ENCODE data around the gene YJEFN3. TPM values are rescaled to one million over a fixed set of nuclear protein-coding genes. Genes with fewer than 3 reads are reported as not detected.

Gene YJEFN3
- total RNA-seq, 1 experiment from 2014 or later, result 11.1 TPM

DNA sequence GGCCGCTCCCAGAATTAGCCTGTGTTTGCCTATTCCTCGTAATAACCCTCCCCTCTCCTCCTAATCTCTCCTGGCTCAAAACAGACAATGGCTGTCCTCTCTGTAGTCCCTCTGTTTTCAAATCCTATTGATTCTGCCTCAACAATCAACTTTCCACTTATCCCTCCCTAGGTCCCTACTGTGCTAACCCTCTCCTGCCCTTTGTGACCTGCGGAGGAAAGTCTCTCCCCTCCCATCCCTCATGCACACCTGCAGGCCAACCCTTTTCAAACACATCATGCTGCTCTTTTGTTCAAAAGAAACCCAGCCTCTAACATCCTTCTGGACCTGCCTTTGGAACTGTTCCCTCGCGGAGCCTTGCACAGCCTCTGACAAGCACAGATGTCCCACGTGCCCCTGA, 46.7 kb downstream of the YJEFN3 start:
- TF ChIP-seq FOXP1 (CRISPR knock-in tag; IDR thresholded peaks at IDR 0.05; ENCODE audit: borderline replicate concordance), result no peak
- TF ChIP-seq FOXK1 (CRISPR knock-in tag; IDR thresholded peaks at IDR 0.05), result no peak
- TF ChIP-seq, protein P1, sequence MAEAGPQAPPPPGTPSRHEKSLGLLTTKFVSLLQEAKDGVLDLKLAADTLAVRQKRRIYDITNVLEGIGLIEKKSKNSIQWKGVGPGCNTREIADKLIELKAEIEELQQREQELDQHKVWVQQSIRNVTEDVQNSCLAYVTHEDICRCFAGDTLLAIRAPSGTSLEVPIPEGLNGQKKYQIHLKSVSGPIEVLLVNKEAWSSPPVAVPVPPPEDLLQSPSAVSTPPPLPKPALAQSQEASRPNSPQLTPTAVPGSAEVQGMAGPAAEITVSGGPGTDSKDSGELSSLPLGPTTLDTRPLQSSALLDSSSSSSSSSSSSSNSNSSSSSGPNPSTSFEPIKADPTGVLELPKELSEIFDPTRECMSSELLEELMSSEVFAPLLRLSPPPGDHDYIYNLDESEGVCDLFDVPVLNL (CRISPR knock-in tag; IDR thresholded peaks at IDR 0.05; ENCODE audit: borderline replicate concordance, low read depth), result no peak
- TF ChIP-seq SP1 (CRISPR knock-in tag; conservative IDR thresholded peaks at IDR 0.05), result no peak
- TF ChIP-seq ZNF416 (CRISPR knock-in tag; IDR thresholded peaks at IDR 0.05), result no peak
- no peak for TF ChIP-seq IRF2 (CRISPR knock-in tag; IDR thresholded peaks at IDR 0.05; ENCODE audit: borderline replicate concordance, low read depth)
- TF ChIP-seq, protein P2, sequence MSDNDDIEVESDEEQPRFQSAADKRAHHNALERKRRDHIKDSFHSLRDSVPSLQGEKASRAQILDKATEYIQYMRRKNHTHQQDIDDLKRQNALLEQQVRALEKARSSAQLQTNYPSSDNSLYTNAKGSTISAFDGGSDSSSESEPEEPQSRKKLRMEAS (CRISPR knock-in tag; IDR thresholded peaks at IDR 0.05), result no peak
- TF ChIP-seq, protein P3, sequence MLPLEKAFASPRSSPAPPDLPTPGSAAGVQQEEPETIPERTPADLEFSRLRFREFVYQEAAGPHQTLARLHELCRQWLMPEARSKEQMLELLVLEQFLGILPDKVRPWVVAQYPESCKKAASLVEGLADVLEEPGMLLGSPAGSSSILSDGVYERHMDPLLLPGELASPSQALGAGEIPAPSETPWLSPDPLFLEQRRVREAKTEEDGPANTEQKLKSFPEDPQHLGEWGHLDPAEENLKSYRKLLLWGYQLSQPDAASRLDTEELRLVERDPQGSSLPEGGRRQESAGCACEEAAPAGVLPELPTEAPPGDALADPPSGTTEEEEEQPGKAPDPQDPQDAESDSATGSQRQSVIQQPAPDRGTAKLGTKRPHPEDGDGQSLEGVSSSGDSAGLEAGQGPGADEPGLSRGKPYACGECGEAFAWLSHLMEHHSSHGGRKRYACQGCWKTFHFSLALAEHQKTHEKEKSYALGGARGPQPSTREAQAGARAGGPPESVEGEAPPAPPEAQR (CRISPR knock-in tag; IDR thresholded peaks at IDR 0.05), result no peak
- TF ChIP-seq, protein P4, sequence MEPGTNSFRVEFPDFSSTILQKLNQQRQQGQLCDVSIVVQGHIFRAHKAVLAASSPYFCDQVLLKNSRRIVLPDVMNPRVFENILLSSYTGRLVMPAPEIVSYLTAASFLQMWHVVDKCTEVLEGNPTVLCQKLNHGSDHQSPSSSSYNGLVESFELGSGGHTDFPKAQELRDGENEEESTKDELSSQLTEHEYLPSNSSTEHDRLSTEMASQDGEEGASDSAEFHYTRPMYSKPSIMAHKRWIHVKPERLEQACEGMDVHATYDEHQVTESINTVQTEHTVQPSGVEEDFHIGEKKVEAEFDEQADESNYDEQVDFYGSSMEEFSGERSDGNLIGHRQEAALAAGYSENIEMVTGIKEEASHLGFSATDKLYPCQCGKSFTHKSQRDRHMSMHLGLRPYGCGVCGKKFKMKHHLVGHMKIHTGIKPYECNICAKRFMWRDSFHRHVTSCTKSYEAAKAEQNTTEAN (CRISPR knock-in tag; IDR thresholded peaks at IDR 0.05), result no peak
- TF ChIP-seq TEAD4 (CRISPR knock-in tag; IDR thresholded peaks at IDR 0.05), result no peak
- TF ChIP-seq TCF7 (CRISPR knock-in tag; IDR thresholded peaks at IDR 0.05; ENCODE audit: low read depth), result no peak
- no peak for TF ChIP-seq ZNF263 (CRISPR knock-in tag; IDR thresholded peaks at IDR 0.05; ENCODE audit: low read depth)
- H3K4me3 Mint-ChIP-seq, result no peak overlapping the region
- CTCF ChIA-PET, result interaction anchor here (1.5 to 1.8 kb wide), 2 partner anchors 22 to 43 kb away, joined by 3 to 4 read pairs; no protein-coding TSS in a partner anchor
- no peaks in the 10 kb centered on the region for H3K36me3 Mint-ChIP-seq
- peaks cover 7% of the 10 kb centered on the region for H3K4me1 Mint-ChIP-seq
- no peak overlapping the region for H3K27ac Mint-ChIP-seq
- DNase-seq (ENCODE audit: low spot score), result no peak
- ATAC-seq, result peak; percentile 81
- no peaks in the 10 kb centered on the region; the same call in 1 of the 2 replicates for H3K27me3 Mint-ChIP-seq (ENCODE audit: low read depth)
- no peaks in the 10 kb centered on the region for H3K9me3 Mint-ChIP-seq
- POLR2A ChIA-PET, result no interaction called here

DNA sequence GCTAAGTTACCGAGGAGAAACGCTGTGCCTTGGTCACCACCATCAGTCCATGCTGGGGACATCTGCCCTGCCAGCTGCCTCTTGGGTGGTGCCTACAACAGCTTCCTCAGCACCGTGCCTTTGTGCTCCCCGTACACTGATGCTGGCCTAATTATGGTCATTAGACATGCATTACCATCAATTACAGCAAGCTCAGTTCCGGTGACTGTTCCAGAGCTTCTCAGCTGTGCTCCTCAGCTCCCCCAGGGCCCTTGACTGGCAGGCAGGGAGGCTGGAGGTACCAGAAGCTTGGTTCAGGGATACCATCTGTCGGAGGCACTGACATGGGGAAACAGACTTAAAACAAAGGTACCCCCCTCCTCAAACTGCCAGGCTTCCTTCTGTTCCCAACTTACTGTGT, 49.5 kb downstream of the YJEFN3 start:
- CTCF ChIA-PET, result interaction anchor here (1.1 to 3.0 kb wide), 2 partner anchors 24 to 66 kb away, joined by 4 to 11 read pairs; no protein-coding TSS in a partner anchor
- DNase-seq (ENCODE audit: low spot score), result no peak
- no peaks in the 10 kb centered on the region; the same call in 1 of the 2 replicates for H3K27me3 Mint-ChIP-seq (ENCODE audit: low read depth)
- TF ChIP-seq TEAD4 (CRISPR knock-in tag; IDR thresholded peaks at IDR 0.05) (no peak), RELA (CRISPR knock-in tag; IDR thresholded peaks at IDR 0.05; ENCODE audit: borderline replicate concordance) (no peak), ZNF263 (CRISPR knock-in tag; IDR thresholded peaks at IDR 0.05; ENCODE audit: low read depth) (no peak), FOXK1 (CRISPR knock-in tag; IDR thresholded peaks at IDR 0.05) (no peak), EMX1 (CRISPR knock-in tag; IDR thresholded peaks at IDR 0.05) (no peak), GABPB1 (CRISPR knock-in tag; IDR thresholded peaks at IDR 0.05) (no peak), ZNF232 (CRISPR knock-in tag; IDR thresholded peaks at IDR 0.05) (no peak), CBFB (CRISPR knock-in tag; IDR thresholded peaks at IDR 0.05; ENCODE audit: low read depth) (no peak)
- TF ChIP-seq, protein P5, sequence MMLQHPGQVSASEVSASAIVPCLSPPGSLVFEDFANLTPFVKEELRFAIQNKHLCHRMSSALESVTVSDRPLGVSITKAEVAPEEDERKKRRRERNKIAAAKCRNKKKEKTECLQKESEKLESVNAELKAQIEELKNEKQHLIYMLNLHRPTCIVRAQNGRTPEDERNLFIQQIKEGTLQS (CRISPR knock-in tag; conservative IDR thresholded peaks at IDR 0.05), result no peak
- TF ChIP-seq, protein P6, sequence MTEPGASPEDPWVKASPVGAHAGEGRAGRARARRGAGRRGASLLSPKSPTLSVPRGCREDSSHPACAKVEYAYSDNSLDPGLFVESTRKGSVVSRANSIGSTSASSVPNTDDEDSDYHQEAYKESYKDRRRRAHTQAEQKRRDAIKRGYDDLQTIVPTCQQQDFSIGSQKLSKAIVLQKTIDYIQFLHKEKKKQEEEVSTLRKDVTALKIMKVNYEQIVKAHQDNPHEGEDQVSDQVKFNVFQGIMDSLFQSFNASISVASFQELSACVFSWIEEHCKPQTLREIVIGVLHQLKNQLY (CRISPR knock-in tag; IDR thresholded peaks at IDR 0.05), result no peak
- TF ChIP-seq, protein P7, sequence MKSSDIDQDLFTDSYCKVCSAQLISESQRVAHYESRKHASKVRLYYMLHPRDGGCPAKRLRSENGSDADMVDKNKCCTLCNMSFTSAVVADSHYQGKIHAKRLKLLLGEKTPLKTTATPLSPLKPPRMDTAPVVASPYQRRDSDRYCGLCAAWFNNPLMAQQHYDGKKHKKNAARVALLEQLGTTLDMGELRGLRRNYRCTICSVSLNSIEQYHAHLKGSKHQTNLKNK (CRISPR knock-in tag; IDR thresholded peaks at IDR 0.05), result no peak
- H3K4me3 Mint-ChIP-seq, result no peak overlapping the region
- POLR2A ChIA-PET, result interaction anchor here (0.6 kb wide), 1 partner anchor 31 kb away, joined by 3 read pairs; no protein-coding TSS in a partner anchor
- peaks cover 7% of the 10 kb centered on the region for H3K4me1 Mint-ChIP-seq
- H3K36me3 Mint-ChIP-seq, result no peaks in the 10 kb centered on the region
- no peak for ATAC-seq
- H3K27ac Mint-ChIP-seq, result no peak overlapping the region
- no peaks in the 10 kb centered on the region for H3K9me3 Mint-ChIP-seq
